AG04450 (cell line): ENCODE results near the gene WDR47. TPM values are rescaled to one million over a fixed set of nuclear protein-coding genes. Genes with fewer than 3 reads are reported as not detected.

ENCODE experiments used
- CTCF ChIA-PET: fragments of 300-600, 350-600 bp; formaldehyde crosslinking; extraction: SDS; loops from one replicate; lab custom pipeline; 2022; ENCODE audit warnings: antibody characterized with exemption, inconsistent platforms; lab: Charles Lee
- POLR2A ChIA-PET: fragments of 350-600 bp; formaldehyde crosslinking; extraction: SDS; loops from one replicate; lab custom pipeline; 2021; ENCODE audit warnings: antibody characterized with exemption, inconsistent platforms; lab: Yijun Ruan, JAX
- DNase-seq: peaks from one replicate; pipeline ENCODE4 v3.0.0-alpha.2; 2011; ENCODE audit warnings: low read depth, low spot score
- H3K27ac ChIP-seq: one replicate; pipeline ENCODE4 v1.5.1; 2012; ENCODE audit warnings: low read depth, low read length, control low read depth
- H3K27me3 ChIP-seq: one replicate; pipeline ENCODE4 v1.6.0; 2012; ENCODE audit warnings: low read length; ENCODE audit not compliant: control insufficient read depth, insufficient read depth
- H3K4me3 ChIP-seq: 2 replicates; pipeline ENCODE4 v1.5.1; 2011; ENCODE audit warnings: mild to moderate bottlenecking, low read depth, low read length, control low read depth
- H3K9me3 ChIP-seq: 2 replicates; pipeline ENCODE4 v1.5.1; 2012; ENCODE audit warnings: low read length; ENCODE audit not compliant: control insufficient read depth, insufficient read depth
- polyA plus RNA-seq: library from polyadenylated mRNA; depleted of rRNA; stranded (reverse); fragments of >200 nt; gene quantifications from 2 replicates; pipeline ENCODE4 v1.2.3, GENCODE V29; 2011
- TF ChIP-seq, protein P1 (sequence below): IDR thresholded peaks from 2 replicates; pipeline ENCODE4 v1.5.1; 2011; ENCODE audit warnings: low read depth, low read length, control low read depth, inconsistent platforms

The WDR47 gene
- polyA plus RNA-seq, 1 experiment, result 23.1 TPM

DNA sequence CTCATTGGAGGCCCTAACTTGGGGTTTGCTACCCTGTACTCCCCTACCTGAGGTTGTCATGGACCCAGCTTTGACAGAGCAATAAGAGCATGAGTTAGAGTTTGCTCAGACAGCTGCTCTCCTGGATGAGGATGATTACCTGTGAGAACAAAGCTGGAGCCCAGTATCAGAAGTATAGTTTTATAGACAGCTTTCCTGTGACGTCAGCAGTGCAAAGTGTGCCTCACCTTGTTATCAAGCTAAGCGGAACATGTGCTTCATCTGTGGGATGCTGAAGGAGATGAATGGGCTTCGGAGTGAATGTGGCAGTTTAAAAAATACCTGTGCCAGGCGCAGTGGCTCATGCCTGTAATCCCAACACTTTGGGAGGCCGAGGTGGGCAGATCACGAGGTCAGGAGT lies 5.4 kb upstream of the WDR47 start:
- Histone ChIP-seq H3K27me3 (no peaks in the 10 kb centered on the region), H3K27ac (no peak overlapping the region), H3K9me3 (no peaks in the 10 kb centered on the region), H3K4me3 (no peak overlapping the region)
- POLR2A ChIA-PET, result interaction anchor here (0.6 kb wide), 1 partner anchor 19 kb away, joined by 7 read pairs; no protein-coding TSS in a partner anchor
- CTCF ChIA-PET, result no interaction called here
- DNase-seq, result no peak
- TF ChIP-seq, protein P1, sequence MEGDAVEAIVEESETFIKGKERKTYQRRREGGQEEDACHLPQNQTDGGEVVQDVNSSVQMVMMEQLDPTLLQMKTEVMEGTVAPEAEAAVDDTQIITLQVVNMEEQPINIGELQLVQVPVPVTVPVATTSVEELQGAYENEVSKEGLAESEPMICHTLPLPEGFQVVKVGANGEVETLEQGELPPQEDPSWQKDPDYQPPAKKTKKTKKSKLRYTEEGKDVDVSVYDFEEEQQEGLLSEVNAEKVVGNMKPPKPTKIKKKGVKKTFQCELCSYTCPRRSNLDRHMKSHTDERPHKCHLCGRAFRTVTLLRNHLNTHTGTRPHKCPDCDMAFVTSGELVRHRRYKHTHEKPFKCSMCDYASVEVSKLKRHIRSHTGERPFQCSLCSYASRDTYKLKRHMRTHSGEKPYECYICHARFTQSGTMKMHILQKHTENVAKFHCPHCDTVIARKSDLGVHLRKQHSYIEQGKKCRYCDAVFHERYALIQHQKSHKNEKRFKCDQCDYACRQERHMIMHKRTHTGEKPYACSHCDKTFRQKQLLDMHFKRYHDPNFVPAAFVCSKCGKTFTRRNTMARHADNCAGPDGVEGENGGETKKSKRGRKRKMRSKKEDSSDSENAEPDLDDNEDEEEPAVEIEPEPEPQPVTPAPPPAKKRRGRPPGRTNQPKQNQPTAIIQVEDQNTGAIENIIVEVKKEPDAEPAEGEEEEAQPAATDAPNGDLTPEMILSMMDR, result no peak

DNA sequence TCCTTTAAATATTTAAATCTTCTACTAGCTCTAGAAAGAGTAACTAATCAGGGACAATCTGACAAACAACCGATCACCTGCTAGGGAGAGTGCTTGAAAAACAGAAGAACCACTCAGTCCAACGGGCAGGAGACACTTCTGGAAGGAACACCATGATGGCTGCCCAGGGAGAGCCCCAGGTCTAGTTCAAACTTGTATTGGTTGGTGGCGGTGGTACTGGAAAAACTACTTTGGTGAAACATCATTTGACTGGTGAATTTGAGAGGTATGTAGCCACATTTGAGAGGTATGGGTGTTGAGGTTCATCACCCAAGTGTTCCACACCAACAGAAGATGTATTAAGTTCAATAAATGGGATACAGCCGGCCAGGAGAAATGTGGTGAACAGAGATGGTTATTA lies 4.8 kb upstream of the WDR47 start:
- POLR2A ChIA-PET, result interaction anchor here (0.7 kb wide), 1 partner anchor 46 kb away, joined by 4 read pairs; no protein-coding TSS in a partner anchor
- Histone ChIP-seq H3K27ac (no peak overlapping the region), H3K9me3 (no peaks in the 10 kb centered on the region), H3K4me3 (no peak overlapping the region), H3K27me3 (no peaks in the 10 kb centered on the region)
- CTCF ChIA-PET, result no interaction called here
- TF ChIP-seq, protein P1, result no peak
- no peak for DNase-seq

DNA sequence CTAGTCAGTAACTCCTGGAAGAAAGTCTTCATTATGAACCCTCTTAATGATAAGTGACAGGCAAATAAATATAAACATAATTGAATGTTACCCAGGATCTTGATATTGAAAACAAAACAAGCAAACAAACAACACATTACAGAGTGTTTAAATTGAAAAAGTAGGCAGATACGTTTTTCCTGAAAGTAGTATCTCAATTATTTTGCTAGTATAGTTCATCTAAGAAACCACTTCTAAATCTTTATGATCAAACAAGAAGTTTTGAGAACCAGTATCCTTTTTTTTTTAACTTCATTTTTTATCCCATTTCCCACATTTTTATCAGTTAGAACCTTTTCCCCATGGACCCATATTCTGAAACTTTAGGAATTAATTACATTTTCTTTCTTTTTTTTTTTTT lies 3.7 kb upstream of the WDR47 start:
- Histone ChIP-seq H3K27me3 (no peaks in the 10 kb centered on the region), H3K4me3 (no peak overlapping the region), H3K27ac (no peak overlapping the region), H3K9me3 (peaks cover 5% of the 10 kb centered on the region; the same call in 1 of the 2 replicates)
- POLR2A ChIA-PET, result interaction anchor here (0.6 kb wide), 1 partner anchor 252 kb away, joined by 3 read pairs; no protein-coding TSS in a partner anchor
- no peak for DNase-seq
- TF ChIP-seq, protein P1, result no peak
- CTCF ChIA-PET, result no interaction called here

DNA sequence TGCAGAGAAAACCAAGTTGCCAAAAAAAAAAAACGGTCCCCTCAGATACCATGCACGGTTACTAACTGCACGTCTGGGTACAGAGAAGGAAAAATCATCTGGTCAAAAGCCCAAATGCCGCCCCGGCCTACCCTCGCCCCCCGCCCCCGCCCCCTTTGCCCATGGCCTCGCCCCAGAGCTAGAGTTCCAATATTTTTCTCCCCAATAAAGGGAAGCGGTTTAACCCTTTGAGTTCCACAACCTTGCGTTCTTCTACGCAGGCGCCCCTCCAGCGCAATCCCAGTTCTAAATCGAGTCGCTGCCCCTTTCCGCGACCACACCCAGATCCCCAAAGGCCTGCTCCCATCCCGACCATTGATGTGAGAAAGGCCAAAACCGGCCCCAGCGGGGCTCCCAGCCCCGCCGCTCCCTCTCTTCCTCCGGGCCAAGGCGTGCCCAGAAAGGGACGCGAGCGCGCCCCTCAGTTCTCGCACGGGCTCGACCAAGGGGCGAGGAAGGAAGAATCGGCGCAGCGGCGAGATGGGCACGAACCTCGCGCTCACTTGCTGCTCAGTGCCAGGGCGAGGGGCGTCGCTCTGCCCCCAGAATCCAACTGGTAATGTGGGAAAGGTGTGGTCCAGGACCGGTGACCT lies 797 bp downstream of the WDR47 start:
- Histone ChIP-seq H3K27me3 (no peaks in the 10 kb centered on the region), H3K4me3 (peak overlapping the region; percentile 90), H3K9me3 (peaks cover 5% of the 10 kb centered on the region; the same call in 1 of the 2 replicates), H3K27ac (peak overlapping the region; percentile 65)
- TF ChIP-seq, protein P1, result no peak
- ChIA-PET CTCF (interaction anchor here (0.6 kb wide), 1 partner anchor 492 kb away, joined by 3 read pairs; no protein-coding TSS in a partner anchor), POLR2A (interaction anchor here (1.0 to 1.7 kb wide), 2 partner anchors 30 to 59 kb away, joined by 3 to 19 read pairs; no protein-coding TSS in a partner anchor)
- no peak for DNase-seq

DNA sequence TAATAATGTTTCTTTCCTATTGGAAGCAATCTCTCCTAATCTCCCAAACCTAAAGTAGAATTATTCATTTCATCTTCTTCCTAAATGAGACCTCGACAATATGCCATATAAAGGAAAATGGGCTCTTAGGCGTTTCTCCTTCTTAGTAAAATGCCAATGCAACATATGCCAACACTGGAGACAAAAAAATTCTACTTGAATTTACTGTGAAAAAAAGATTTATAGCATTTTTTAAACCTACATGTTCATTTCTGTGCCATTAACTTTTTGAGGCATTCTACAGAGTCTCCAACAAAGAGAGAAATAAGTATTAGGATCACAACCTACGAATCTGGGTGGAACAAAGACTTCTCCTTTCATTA lies 1.3 kb downstream of the WDR47 start:
- DNase-seq, result no peak
- Histone ChIP-seq H3K27me3 (no peaks in the 10 kb centered on the region), H3K27ac (no peak overlapping the region), H3K9me3 (peaks cover 5% of the 10 kb centered on the region; the same call in 1 of the 2 replicates), H3K4me3 (peak overlapping the region; percentile 90)
- ChIA-PET CTCF (interaction anchor here (0.6 to 2.0 kb wide), 3 partner anchors 13 to 60 kb away, joined by 3 to 11 read pairs (median 3); no protein-coding TSS in a partner anchor), POLR2A (no interaction called here)
- TF ChIP-seq, protein P1, result no peak
